HepG2 (cell line): ENCODE measurements around the gene PRXL2B.

ENCODE experiments used
- ARID2 ChIP-seq: sonication (generic); formaldehyde crosslinking; IDR thresholded peaks from 2 replicates; pipeline ENCODE4 v1.8.1; 2022; ENCODE audit warnings: mild to moderate bottlenecking, missing genetic modification reagents, borderline replicate concordance
- ATM ChIP-seq: fragments of 450-650 bp; IDR thresholded peaks from 2 replicates; pipeline ENCODE4 v1.7.1; 2017; ENCODE audit warnings: mild to moderate bottlenecking, borderline replicate concordance
- NCOA1 ChIP-seq: sonication (generic); formaldehyde crosslinking; IDR thresholded peaks from 2 replicates; pipeline ENCODE4 v1.9.0; 2021; ENCODE audit warnings: missing genetic modification reagents
- REPIN1 ChIP-seq: sonication (generic); formaldehyde crosslinking; IDR thresholded peaks from 2 replicates; pipeline ENCODE4 v1.8.0; 2022; ENCODE audit warnings: missing genetic modification reagents, low read depth, mild to moderate bottlenecking, borderline replicate concordance
- STAG1 ChIP-seq: sonication (generic); formaldehyde crosslinking; IDR thresholded peaks from 2 replicates; pipeline ENCODE4 v1.4.0; 2020; ENCODE audit warnings: missing genetic modification reagents
- ZNF430 ChIP-seq: sonication (generic); formaldehyde crosslinking; IDR thresholded peaks from 2 replicates; pipeline ENCODE4 v1.9.0; 2021; ENCODE audit warnings: mild to moderate bottlenecking, missing genetic modification reagents
- TF ChIP-seq, protein P1 (sequence below): IDR thresholded peaks from 2 replicates; pipeline ENCODE4 v1.6.1; 2016; ENCODE audit warnings: low read depth, control low read depth
- TF ChIP-seq, protein P2 (sequence below): sonication (generic); formaldehyde crosslinking; IDR thresholded peaks from 2 replicates; pipeline ENCODE4 v1.5.0; 2020; ENCODE audit warnings: mild to moderate bottlenecking, missing genetic modification reagents, moderate library complexity

DNA sequence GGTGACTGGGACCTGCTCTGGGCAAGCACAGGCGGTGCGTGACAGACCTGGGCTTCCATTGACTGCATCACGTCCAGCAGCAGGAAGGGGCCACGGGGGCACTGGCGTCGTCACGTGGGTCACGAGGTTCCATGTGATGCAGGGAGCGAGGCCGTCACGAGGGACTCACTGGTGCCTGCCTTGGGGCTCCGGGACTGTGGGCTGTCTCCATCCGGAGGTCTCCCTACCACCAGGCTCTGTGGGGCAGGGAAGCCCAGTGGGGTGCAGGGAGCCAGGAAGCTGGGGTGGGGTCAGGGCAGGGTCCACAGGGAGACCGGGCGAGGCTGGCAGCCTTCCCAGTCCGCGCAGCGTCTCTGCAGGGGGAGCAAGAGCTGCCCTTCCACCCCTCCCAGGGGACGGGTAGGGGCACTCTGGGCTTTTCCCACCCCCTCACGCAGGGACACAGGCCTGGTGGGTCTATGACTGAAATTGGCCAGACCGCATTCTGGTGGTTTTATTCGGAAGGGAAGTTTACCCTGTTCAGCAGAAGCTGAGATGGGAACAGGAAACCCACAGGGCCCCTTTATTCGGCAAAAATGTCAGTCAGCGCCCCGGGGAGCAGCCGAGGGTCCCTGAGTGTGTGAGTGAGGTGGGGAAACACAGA is 30.8 kb upstream of the PRXL2B start:
- TF ChIP-seq NCOA1 (CRISPR knock-in tag), result no peak
- TF ChIP-seq, protein P1, sequence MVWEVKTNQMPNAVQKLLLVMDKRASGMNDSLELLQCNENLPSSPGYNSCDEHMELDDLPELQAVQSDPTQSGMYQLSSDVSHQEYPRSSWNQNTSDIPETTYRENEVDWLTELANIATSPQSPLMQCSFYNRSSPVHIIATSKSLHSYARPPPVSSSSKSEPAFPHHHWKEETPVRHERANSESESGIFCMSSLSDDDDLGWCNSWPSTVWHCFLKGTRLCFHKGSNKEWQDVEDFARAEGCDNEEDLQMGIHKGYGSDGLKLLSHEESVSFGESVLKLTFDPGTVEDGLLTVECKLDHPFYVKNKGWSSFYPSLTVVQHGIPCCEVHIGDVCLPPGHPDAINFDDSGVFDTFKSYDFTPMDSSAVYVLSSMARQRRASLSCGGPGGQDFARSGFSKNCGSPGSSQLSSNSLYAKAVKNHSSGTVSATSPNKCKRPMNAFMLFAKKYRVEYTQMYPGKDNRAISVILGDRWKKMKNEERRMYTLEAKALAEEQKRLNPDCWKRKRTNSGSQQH, result no peak
- TF ChIP-seq STAG1 (CRISPR knock-in tag), result 0 out of 2 replicates have a peak, but pooled peaks have one; percentile 2
- no peak for TF ChIP-seq ATM
- TF ChIP-seq REPIN1 (CRISPR knock-in tag), result no peak
- TF ChIP-seq ARID2, result 0 out of 2 replicates have a peak, but pooled peaks have one; percentile 28
- TF ChIP-seq ZNF430 (CRISPR knock-in tag), result peak; percentile 47; the same call in 1 of the 2 replicates
- TF ChIP-seq, protein P2, sequence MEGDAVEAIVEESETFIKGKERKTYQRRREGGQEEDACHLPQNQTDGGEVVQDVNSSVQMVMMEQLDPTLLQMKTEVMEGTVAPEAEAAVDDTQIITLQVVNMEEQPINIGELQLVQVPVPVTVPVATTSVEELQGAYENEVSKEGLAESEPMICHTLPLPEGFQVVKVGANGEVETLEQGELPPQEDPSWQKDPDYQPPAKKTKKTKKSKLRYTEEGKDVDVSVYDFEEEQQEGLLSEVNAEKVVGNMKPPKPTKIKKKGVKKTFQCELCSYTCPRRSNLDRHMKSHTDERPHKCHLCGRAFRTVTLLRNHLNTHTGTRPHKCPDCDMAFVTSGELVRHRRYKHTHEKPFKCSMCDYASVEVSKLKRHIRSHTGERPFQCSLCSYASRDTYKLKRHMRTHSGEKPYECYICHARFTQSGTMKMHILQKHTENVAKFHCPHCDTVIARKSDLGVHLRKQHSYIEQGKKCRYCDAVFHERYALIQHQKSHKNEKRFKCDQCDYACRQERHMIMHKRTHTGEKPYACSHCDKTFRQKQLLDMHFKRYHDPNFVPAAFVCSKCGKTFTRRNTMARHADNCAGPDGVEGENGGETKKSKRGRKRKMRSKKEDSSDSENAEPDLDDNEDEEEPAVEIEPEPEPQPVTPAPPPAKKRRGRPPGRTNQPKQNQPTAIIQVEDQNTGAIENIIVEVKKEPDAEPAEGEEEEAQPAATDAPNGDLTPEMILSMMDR (CRISPR knock-in tag), result peak; percentile 35
